Chondrocyte (in vitro differentiated cells): Measurements from ENCODE around the gene CPHXL. TPM values are rescaled to one million over a fixed set of nuclear protein-coding genes. Genes with fewer than 3 reads are reported as not detected.

Experiments used
- DNase-seq: peaks from one replicate; pipeline ENCODE4 v3.0.0; 2021; ENCODE audit warnings: mixed read lengths, low spot score
- H3K27ac Mint-ChIP-seq: one replicate; pipeline ENCODE4 v1.8.0; 2021; ENCODE audit warnings: mild to moderate bottlenecking, moderate library complexity, mixed read lengths; ENCODE audit not compliant: unreplicated experiment
- H3K27me3 Mint-ChIP-seq: 2 replicates; pipeline ENCODE4 v1.8.0; 2021; ENCODE audit warnings: low read depth, mixed read lengths
- H3K36me3 Mint-ChIP-seq: 2 replicates; pipeline ENCODE4 v1.8.0; 2021; ENCODE audit warnings: low read depth, mixed read lengths
- H3K4me1 Mint-ChIP-seq: 2 replicates; pipeline ENCODE4 v1.8.0; 2021; ENCODE audit warnings: low read depth, mild to moderate bottlenecking, mixed read lengths
- H3K4me3 Mint-ChIP-seq: one replicate; pipeline ENCODE4 v1.8.0; 2021; ENCODE audit warnings: mild to moderate bottlenecking, moderate library complexity, mixed read lengths; ENCODE audit not compliant: unreplicated experiment
- H3K9me3 Mint-ChIP-seq: 2 replicates; pipeline ENCODE4 v1.8.0; 2021; ENCODE audit warnings: low read depth, mixed read lengths
- total RNA-seq: library from RNA; stranded (reverse); gene quantifications from 3 replicates; pipeline ENCODE4 v1.2.1, GENCODE V29; 2021
- TF ChIP-seq, protein P1 (sequence below): fragments of 200-600 bp; sonication (generic); IDR thresholded peaks from 2 replicates; pipeline ENCODE4 v1.5.0; 2021; ENCODE audit warnings: antibody characterized with exemption, mild to moderate bottlenecking, moderate library complexity

Gene CPHXL
- total RNA-seq, 1 donor from 2014 or later = not detected

GRCh38 chr16:75667503-75667902 is 58.8 kb downstream of the CPHXL start:
- Mint-ChIP-seq H3K36me3 (no peaks in the 10 kb centered on the region), H3K27ac (no peak overlapping the region), H3K27me3 (no peaks in the 10 kb centered on the region), H3K4me1 (no peaks in the 10 kb centered on the region), H3K9me3 (no peaks in the 10 kb centered on the region), H3K4me3 (no peak overlapping the region)
- no peak for DNase-seq
- TF ChIP-seq, protein P1, sequence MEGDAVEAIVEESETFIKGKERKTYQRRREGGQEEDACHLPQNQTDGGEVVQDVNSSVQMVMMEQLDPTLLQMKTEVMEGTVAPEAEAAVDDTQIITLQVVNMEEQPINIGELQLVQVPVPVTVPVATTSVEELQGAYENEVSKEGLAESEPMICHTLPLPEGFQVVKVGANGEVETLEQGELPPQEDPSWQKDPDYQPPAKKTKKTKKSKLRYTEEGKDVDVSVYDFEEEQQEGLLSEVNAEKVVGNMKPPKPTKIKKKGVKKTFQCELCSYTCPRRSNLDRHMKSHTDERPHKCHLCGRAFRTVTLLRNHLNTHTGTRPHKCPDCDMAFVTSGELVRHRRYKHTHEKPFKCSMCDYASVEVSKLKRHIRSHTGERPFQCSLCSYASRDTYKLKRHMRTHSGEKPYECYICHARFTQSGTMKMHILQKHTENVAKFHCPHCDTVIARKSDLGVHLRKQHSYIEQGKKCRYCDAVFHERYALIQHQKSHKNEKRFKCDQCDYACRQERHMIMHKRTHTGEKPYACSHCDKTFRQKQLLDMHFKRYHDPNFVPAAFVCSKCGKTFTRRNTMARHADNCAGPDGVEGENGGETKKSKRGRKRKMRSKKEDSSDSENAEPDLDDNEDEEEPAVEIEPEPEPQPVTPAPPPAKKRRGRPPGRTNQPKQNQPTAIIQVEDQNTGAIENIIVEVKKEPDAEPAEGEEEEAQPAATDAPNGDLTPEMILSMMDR = no peak

Other genes starting within 250 kb of the CPHXL start
- gene CHST6, start 231.0 kb downstream of the CPHXL start, total RNA-seq = 6.3 to 7.1 TPM (median 6.7 TPM) in 3 replicates
- 0.07 to 0.17 TPM (median 0.10 TPM) in 3 replicates for gene CHST5, start 190.4 kb downstream of the CPHXL start, total RNA-seq
- 7.1 to 12.4 TPM (median 7.4 TPM) in 3 replicates for gene TMEM231, start 170.2 kb downstream of the CPHXL start, total RNA-seq
- gene GABARAPL2, start 160.1 kb downstream of the CPHXL start, total RNA-seq = 58.6 to 99.0 TPM (median 64.5 TPM) in 3 replicates
- gene ADAT1, start 103.2 kb downstream of the CPHXL start, total RNA-seq = 47.1 to 72.5 TPM (median 49.3 TPM) in 3 replicates
- gene KARS1, start 78.8 kb downstream of the CPHXL start, total RNA-seq = 93.2 to 98.1 TPM (median 93.3 TPM) in 3 replicates
- 60.3 to 62.8 TPM (median 61.2 TPM) in 3 replicates for gene TERF2IP, start 78.7 kb downstream of the CPHXL start, total RNA-seq
- gene CPHXL2, start 49.5 kb downstream of the CPHXL start, total RNA-seq = not detected in 3 replicates
- gene DUXB, start 25.0 kb downstream of the CPHXL start, total RNA-seq = not detected in 3 replicates